ENCODE measurements around the gene FAM236D. TPM values are rescaled to one million over a fixed set of nuclear protein-coding genes. Genes with fewer than 3 reads are reported as not detected.

The FAM236D gene
- total RNA-seq, 1 donor from 2014 or later, result not detected

Other genes with a start within 250 kb of the FAM236D start
- 49.0 TPM for gene HDAC8, start 235.4 kb downstream of the FAM236D start, total RNA-seq (ENCODE audit: unreplicated experiment)
- 3.1 TPM for gene PHKA1, start 93.9 kb downstream of the FAM236D start, total RNA-seq (ENCODE audit: unreplicated experiment)
- 1.8 TPM for gene DMRTC1B, start 31.3 kb downstream of the FAM236D start, total RNA-seq (ENCODE audit: unreplicated experiment)
- gene FAM236B, start 25.6 kb downstream of the FAM236D start, total RNA-seq (ENCODE audit: unreplicated experiment), result not detected
- not detected for gene FAM236C, start 104.4 kb upstream of the FAM236D start, total RNA-seq (ENCODE audit: unreplicated experiment)
- not detected for gene FAM236A, start 130.0 kb upstream of the FAM236D start, total RNA-seq (ENCODE audit: unreplicated experiment)
- 1.4 TPM for gene DMRTC1, start 135.6 kb upstream of the FAM236D start, total RNA-seq (ENCODE audit: unreplicated experiment)
- 1.5 TPM for gene PABPC1L2B, start 194.7 kb upstream of the FAM236D start, total RNA-seq (ENCODE audit: unreplicated experiment)

Data from glutamatergic neuron (in vitro differentiated cells).